ENCODE results near the gene PCDHGB3.
"Not testable (repeated sequence)": the region's sequence is repeated elsewhere in the genome, so short reads cannot be mapped to it uniquely, and the experiment has no call there.

The PCDHGB3 gene

GRCh38 chr5:141369994-141370848 lies at the start of gene PCDHGB3:
Gene PCDHGB3, plus strand, starts transcription at chr5:141370242. Its CDS starts 153 bp downstream, at chr5:141370395.
- DNase-seq, result no peak

- DNase-seq, result no peak
Observed at GRCh38 chr5:141322261-141322660, 47.8 kb upstream of the PCDHGB3 start.

DNA sequence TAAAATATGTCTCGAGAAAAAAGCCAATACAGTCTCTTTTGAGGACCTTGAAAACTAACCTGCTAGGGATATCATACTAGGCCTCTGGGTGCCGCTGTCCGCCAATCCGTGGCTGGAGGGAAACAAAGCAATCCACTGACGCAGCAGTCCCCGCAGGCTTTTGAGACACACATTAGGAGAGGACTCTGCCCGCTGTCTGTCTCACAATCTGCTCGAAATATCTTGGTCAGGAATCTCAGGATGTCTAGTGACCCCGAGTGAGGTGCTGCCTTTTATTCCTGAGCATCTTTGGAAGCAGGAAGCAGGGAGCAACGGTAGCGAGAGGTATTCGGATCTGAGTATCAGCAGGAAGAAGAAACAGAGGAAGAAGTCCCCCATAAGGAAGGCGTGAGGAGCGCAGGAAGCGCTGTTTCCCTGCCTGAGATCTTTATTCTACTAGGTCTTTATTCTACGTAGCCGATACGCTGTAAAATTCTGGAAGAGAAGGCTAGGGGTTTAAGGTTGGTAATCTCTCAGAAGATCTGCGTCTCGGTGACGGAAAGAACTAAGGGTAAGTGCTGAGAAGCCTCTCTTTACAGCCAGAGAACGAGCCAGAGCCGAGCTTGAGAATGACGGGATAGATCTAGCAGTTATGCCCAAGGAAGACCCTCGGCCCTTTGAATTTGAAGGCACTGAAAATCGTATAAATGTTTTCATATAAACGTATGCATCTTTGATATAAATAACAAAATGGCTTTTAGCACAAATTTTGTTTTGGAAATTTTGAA lies 43.8 kb upstream of the PCDHGB3 start:
- peak in 1 of 2 experiments; percentile 48 for DNase-seq

DNA sequence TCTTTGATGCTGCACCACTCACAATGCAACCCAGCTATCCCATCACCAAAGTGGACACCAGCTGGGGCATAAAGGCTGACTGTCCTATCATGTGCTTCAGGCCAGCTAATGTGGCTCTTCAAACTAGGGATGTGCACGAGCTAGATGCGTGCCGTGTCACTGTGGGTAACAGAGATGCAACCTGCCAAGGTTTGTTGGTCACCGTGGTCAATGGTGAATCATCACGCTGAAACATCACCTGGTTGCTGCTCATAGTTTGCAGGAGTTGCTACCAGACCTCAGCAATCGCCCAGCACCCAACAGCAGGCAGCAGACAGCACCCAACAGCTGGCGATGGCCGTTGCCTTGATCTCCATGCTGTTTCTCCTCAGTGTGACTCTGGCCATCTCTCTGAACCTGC lies 41.8 kb upstream of the PCDHGB3 start:
- DNase-seq, result no peak

DNA sequence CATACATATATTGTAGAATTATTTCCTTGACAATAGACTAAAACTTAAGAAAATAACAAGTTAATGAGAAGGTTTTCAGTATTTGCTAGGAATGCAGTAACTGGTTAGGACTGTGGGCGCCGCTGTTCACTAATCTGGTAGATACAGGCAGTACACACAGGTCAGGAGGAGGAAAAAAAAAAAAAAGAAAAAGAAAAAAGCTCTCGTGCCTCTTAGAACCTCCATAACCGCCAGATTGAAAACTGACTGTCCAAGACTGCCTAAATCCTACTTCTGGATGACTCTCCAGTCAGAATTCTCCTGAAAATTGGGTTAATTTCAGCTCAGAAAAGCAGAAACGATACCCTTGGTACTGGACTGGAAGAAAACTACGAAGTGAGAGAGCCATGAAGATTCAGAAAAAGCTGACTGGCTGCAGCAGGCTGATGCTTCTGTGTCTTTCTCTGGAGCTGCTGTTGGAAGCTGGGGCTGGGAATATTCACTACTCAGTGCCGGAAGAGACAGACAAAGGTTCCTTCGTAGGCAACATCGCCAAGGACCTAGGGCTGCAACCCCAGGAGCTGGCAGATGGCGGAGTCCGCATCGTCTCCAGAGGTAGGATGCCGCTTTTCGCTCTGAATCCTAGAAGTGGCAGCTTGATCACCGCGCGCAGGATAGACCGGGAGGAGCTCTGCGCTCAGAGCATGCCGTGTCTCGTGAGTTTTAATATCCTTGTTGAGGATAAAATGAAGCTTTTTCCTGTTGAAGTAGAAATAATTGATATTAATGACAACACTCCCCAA lies 39.6 kb upstream of the PCDHGB3 start, which contains the start of gene PCDHGA1:
PCDHGA1 (plus strand) TSS at position 216 of the 782 bp plus-strand sequence.
- DNase-seq, result no peak

- not testable (repeated sequence) for DNase-seq
Observed at GRCh38 chr5:141332571-141332970, 37.5 kb upstream of the PCDHGB3 start.

DNA sequence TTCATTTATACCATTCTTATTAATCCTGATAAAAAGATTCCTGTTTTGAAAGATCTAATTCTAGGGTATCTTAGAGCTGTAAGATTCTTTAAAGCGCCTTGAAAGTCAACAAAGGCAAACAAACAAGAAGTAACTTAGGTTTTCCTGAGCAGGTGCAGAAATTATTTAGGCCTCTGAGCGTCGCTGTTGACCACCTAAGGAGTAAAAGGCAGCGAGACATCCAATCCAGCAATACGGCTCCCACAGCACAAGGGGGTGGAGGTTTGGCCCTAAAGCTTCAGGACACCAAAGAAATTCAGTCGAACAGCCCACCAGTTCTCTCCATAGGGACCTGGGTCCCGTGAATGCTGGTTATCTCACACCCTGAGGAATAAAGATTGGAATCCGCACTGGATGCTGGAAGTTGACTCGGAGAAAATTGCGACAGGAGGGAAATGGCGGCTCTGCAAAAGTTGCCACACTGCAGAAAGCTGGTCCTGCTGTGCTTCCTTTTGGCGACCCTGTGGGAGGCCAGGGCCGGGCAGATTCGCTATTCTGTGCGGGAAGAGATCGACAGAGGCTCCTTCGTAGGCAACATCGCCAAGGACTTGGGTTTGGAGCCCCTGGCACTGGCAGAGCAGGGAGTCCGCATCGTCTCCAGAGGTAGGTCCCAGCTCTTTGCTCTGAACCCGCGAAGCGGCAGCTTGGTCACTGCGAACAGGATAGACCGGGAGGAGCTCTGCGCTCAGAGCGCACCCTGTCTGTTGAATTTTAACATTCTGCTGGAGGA lies 31.3 kb upstream of the PCDHGB3 start, which contains the start of gene PCDHGA2:
PCDHGA2 (plus strand) TSS at position 223 of the 769 bp plus-strand sequence.
- no peak for DNase-seq

DNA sequence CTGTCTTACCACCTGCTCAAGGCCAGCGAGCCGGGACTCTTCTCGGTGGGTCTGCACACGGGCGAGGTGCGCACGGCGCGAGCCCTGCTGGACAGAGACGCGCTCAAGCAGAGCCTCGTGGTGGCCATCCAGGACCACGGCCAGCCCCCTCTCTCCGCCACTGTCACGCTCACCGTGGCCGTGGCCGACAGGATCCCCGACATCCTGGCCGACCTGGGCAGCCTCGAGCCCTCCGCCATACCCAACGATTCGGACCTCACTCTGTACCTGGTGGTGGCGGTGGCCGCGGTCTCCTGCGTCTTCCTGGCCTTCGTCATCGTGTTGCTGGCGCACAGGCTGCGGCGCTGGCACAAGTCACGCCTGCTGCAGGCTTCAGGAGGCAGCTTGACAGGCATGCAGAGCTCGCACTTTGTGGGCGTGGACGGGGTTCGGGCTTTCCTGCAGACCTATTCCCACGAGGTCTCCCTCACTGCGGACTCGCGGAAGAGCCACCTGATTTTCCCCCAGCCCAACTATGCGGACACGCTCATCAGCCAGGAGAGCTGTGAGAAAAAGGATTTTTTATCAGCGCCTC lies 29.2 kb upstream of the PCDHGB3 start:
- DNase-seq, result not testable (repeated sequence)

- no peak for DNase-seq
Observed at GRCh38 chr5:141342773-141343172, 27.3 kb upstream of the PCDHGB3 start.

DNA sequence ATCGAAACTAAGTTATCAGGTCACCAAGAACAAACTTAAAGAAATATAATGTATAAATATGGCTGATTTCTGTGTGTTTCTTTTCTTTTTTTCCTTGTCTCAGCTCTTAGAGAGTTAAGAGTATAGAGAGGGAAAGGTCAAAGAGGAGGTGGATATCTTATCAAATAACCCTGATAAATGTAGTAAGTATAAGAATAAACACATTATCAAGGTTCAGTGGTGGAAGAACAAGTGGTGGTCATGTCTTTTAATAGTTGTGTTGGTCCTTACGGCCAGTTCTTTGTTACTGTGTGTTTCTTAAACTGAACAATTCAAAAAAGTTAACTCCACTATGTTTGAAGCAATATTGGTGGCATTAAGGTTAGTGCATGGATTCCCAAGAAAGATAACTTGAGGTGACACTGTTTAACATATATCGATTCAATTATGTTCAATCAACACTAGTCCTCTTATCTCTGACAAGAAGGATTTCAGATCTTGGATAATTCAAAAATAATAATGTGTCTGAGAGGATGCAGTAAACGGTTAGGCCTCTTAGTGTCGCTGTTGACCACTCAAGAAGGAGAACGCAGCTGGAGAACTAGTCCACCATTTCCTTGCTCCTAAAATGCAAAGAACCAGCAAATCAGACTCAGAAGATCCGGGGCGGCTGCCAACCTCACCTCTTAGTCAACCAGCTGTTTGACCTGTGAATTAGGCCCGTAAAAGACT lies 26.6 kb upstream of the PCDHGB3 start, which contains the start of gene PCDHGA3:
PCDHGA3 (plus strand) TSS at position 588 of the 711 bp plus-strand sequence. CDS start 205 bp downstream, outside the sequence.
- DNase-seq, result no peak

- DNase-seq, result no peak
Observed at GRCh38 chr5:141343953-141344463, 26.0 kb upstream of the PCDHGB3 start.

GRCh38 chr5:141345327-141345726 lies 24.7 kb upstream of the PCDHGB3 start:
- no peak for DNase-seq

GRCh38 chr5:141346017-141346416 lies 24.0 kb upstream of the PCDHGB3 start:
- DNase-seq, result not testable (repeated sequence)

- no peak for DNase-seq
Observed at GRCh38 chr5:141349917-141350619, 20.0 kb upstream of the PCDHGB3 start, which contains the start of gene PCDHGB1. Gene PCDHGB1, plus strand, starts transcription at chr5:141350099. Its CDS starts 162 bp downstream, at chr5:141350261.

DNA sequence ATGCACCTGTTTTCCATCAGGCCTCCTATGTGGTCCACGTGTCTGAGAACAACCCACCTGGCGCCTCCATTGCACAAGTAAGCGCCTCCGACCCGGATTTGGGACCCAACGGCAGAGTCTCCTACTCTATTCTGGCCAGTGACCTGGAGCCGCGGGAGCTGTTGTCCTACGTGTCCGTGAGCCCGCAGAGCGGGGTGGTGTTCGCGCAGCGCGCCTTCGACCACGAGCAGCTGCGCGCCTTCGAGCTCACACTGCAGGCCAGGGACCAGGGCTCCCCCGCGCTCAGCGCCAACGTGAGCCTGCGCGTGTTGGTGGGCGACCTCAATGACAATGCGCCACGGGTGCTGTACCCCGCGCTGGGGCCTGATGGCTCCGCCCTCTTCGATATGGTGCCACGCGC lies 18.5 kb upstream of the PCDHGB3 start:
- no peak for DNase-seq

DNA sequence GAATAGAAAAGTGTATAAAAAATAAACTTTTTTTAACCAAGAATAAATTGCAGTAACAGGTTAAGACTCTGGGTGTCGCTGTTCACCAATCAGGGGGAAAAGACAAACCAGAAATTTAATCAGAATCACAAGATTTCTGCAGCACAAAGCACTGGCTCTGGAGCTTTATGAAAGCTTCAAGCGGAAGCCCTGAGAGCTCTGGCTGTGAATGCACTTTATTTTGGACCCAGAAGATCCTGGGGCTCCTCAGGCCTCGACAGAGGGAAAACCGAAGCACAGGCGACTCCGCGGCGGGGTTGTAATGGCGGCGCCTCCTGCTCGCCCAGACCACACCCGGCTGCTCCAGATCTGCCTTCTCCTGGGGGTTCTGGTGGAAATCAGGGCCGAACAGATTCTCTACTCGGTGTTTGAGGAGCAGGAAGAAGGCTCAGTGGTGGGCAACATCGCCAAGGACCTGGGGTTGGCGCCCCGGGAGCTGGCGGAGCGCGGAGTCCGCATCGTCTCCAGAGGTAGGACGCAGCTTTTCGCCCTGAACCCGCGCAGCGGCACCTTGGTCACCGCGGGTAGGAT lies 15.1 kb upstream of the PCDHGB3 start, which contains the start of gene PCDHGA4:
PCDHGA4 (plus strand) TSS at position 122 of the 570 bp plus-strand sequence; CDS start at position 209, 87 bp downstream.
- no peak for DNase-seq

GRCh38 chr5:141355641-141356040 lies 14.4 kb upstream of the PCDHGB3 start:
- DNase-seq, result no peak

DNA sequence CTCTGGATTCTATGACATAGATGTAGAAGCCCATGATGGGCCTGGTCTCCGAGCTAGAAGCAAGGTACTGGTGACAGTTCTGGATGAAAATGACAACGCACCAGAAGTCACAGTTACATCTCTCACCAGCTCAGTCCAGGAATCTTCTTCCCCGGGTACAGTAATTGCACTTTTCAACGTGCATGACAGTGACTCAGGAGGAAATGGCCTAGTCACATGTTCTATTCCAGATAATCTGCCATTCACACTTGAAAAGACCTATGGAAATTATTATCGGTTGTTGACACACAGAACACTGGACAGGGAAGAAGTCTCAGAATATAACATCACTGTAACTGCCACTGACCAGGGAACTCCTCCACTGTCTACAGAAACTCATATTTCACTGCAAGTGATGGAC lies 13.9 kb upstream of the PCDHGB3 start:
- no peak for DNase-seq

DNA sequence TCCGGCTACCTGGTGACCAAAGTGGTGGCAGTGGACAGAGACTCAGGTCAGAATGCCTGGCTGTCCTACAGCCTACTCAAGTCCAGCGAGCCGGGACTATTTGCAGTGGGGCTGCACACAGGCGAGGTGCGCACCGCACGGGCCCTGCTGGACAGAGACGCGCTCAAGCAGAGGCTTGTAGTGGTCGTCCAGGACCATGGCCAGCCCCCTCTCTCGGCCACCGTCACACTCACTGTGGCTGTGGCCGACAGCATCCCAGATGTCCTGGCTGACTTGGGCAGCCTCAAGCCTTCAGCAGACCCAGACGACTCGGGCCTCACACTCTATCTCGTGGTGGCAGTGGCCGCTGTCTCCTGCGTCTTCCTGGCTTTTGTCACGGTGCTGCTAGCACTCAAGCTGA lies 13.1 kb upstream of the PCDHGB3 start:
- DNase-seq, result no peak
